ENCODE results near the gene FSTL1. TPM values are rescaled to one million over a fixed set of nuclear protein-coding genes. Genes with fewer than 3 reads are reported as not detected.
A peak's percentile ranks its signal among the peaks of the same experiment; 100 is the strongest.

The FSTL1 gene
- total RNA-seq, 2 donors from 2014 or later, result 0.39 to 3.0 TPM

- Mint-ChIP-seq H3K9me3 (no peaks in the 10 kb centered on the region), H3K36me3 (no peaks in the 10 kb centered on the region), H3K27ac (no peak overlapping the region)
- ATAC-seq, result no peak
- DNase-seq (ENCODE audit: low spot score in 2 of 2), result no peak
Measured at GRCh38 chr3:120433662-120434331, 17.0 kb downstream of the FSTL1 start.

- no peaks in the 10 kb centered on the region for H3K9me3 Mint-ChIP-seq
- no peak for ATAC-seq
- no peaks in the 10 kb centered on the region for H3K36me3 Mint-ChIP-seq
- H3K27ac Mint-ChIP-seq, result no peak overlapping the region
- no peak for DNase-seq (ENCODE audit: low spot score in 2 of 2)
Measured at GRCh38 chr3:120432150-120432860, 18.5 kb downstream of the FSTL1 start.

DNA sequence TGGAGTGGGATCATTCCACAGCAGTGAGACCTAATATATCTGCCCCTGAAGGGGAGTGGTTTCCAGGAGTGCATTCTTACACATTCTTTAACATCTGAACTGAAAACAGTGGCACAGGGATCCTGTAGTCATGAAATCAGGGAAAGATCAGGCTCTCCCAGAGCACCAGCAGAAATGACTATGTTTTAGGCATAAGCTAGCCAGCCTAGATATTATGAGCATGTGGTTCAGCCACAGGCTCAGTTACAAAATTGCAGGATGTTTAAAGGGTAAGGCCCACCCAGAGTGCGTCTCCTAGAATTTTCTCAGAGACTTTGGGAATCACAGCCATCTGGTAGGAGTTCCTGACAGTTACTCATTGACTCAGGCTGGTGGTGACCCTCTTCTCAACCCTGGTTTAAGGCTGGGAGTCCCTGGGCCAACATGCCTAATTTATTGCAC is 20.9 kb downstream of the FSTL1 start:
- no peak for DNase-seq (ENCODE audit: low spot score in 2 of 2)
- Mint-ChIP-seq H3K27ac (no peak overlapping the region), H3K36me3 (no peaks in the 10 kb centered on the region), H3K9me3 (no peaks in the 10 kb centered on the region)
- no peak for ATAC-seq

DNA sequence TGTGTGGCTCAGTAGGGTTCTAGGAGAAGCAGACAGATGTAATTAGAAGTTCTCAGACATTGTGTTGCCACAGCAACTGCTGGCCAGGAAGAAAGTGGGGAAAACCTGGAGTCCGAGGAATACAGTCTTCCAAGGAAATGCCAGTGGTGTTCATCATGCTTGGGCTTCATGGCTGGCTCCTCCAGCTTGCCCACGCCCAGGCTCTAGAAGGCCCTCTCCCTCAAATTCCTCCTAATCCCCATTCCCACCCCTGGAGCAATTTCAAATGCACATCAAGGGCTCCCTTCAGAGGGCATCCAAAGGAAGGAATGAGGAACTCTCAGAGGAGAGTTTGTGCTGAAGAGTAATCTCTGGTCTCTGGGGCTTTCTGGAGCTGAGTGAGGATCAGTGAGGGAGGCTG is 21.9 kb downstream of the FSTL1 start:
- DNase-seq (ENCODE audit: low spot score in 2 of 2), result no peak
- no peak for ATAC-seq
- no peak overlapping the region for H3K27ac Mint-ChIP-seq
- H3K9me3 Mint-ChIP-seq, result no peaks in the 10 kb centered on the region
- no peaks in the 10 kb centered on the region for H3K36me3 Mint-ChIP-seq

- Mint-ChIP-seq H3K9me3 (no peaks in the 10 kb centered on the region), H3K27ac (no peak overlapping the region), H3K36me3 (no peaks in the 10 kb centered on the region)
- DNase-seq (ENCODE audit: low spot score in 2 of 2), result no peak
- ATAC-seq, result no peak
Measured at GRCh38 chr3:120427201-120427600, 23.6 kb downstream of the FSTL1 start.

DNA sequence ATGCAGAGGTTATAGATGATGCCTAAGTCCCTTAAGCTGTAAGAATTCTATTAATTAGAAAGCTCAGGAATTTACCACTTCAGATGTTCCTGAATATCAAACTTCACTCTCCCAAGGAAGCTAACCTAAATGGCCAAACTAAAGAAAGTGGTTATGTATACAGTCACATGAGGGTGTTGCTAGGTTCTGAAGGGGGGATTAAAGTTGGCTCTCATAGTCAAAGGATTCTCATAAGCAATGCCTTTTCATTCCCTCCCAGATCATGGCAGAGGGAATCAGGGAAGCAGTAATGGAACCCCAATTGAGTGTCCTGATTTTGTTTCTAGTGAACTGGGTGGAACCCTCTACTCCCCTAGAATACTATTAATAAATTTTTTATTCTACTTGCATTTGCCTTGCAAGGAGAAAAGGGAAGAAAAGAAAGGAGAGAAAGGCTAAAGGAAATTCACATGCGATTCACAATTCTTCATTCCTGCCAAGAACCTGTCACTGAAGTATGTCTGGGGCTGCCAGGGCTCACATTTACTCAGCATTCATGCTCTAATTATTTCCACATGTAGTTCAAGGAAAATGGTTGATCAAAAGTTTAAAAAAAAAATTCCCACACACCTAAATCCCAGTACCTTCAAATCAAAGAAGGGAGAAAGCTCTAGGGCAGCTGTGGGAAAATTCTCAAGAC is 25.1 kb downstream of the FSTL1 start:
- Mint-ChIP-seq H3K36me3 (no peaks in the 10 kb centered on the region), H3K9me3 (no peaks in the 10 kb centered on the region)
- ATAC-seq, result no peak

GRCh38 chr3:120424976-120425570 is 25.7 kb downstream of the FSTL1 start:
- Mint-ChIP-seq H3K27ac (peak overlapping the region in 1 of 2 donors; percentile 45), H3K36me3 (no peaks in the 10 kb centered on the region), H3K9me3 (no peaks in the 10 kb centered on the region)
- DNase-seq (ENCODE audit: low spot score in 2 of 2), result no peak
- ATAC-seq, result no peak

More for the DNA sequence above, 25.1 kb downstream of the FSTL1 start:
- no peak overlapping the region for H3K27ac Mint-ChIP-seq
- DNase-seq (ENCODE audit: low spot score in 2 of 2), result no peak

GRCh38 chr3:120424506-120424905 is 26.3 kb downstream of the FSTL1 start:
- H3K9me3 Mint-ChIP-seq, result no peaks in the 10 kb centered on the region
- no peaks in the 10 kb centered on the region for H3K36me3 Mint-ChIP-seq
- ATAC-seq, result no peak
- DNase-seq (ENCODE audit: low spot score in 2 of 2), result no peak
- peak overlapping the region in 1 of 2 donors; percentile 45 for H3K27ac Mint-ChIP-seq

DNA sequence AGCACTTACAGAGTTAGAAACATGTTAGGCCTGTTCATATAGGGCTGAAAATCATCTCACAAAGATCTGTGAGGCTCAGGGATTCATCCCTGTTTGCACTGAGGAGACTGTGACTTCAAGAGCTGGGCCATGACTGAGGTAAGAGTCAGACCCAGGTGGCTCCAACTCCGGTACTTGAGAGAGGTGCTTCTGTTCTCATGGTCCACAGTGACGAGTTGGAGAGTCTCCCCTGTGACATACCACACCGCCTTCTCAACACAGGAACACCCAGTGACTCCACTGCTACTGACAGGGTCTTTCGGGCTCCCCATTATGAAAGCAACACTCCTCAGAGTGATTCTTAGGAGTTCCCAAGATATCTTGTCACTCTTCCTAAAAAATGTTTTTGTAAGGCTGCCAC is 27.4 kb downstream of the FSTL1 start:
- DNase-seq (ENCODE audit: low spot score in 2 of 2) (no peak), ATAC-seq (no peak)
- Mint-ChIP-seq H3K27ac (no peak overlapping the region), H3K9me3 (no peaks in the 10 kb centered on the region), H3K36me3 (no peaks in the 10 kb centered on the region)

GRCh38 chr3:120421926-120422325 is 28.9 kb downstream of the FSTL1 start:
- no peaks in the 10 kb centered on the region for H3K36me3 Mint-ChIP-seq
- H3K9me3 Mint-ChIP-seq, result no peaks in the 10 kb centered on the region
- ATAC-seq (no peak), DNase-seq (ENCODE audit: low spot score in 2 of 2) (no peak)
- no peak overlapping the region for H3K27ac Mint-ChIP-seq

DNA sequence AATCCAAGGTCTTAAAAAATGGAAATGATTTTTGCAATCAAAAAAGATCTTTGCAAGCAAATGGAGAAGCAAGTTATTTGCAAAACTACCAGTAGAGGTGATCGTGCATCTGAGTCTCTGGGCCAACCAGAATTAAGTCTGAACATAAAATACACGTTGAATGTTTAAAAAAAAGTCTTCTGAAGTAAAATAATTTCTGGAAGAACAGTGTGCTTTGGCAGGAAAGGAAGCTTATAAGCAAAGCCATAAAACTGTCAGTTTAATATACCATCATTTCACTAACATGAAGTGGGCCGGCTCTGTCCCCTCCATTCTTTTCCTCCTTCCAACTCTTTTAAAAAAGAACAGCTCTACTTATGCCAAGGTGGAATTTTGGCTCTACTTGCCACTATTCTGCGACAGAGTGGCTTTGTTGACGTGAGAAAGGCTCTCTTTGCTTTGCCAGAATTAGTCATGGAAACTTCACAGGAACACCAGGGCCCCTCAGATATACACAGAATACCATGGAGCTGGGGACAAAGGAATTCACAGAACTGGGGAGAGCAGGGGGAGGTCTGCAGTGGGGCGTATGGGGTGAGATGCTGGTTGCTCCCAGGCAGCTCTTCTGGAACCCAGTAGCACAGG is 29.8 kb downstream of the FSTL1 start:
- DNase-seq (ENCODE audit: low spot score in 2 of 2) (no peak), ATAC-seq (no peak)
- Mint-ChIP-seq H3K36me3 (no peaks in the 10 kb centered on the region), H3K27ac (no peak overlapping the region), H3K9me3 (no peaks in the 10 kb centered on the region)

- ATAC-seq (no peak), DNase-seq (ENCODE audit: low spot score in 2 of 2) (no peak)
- H3K36me3 Mint-ChIP-seq, result no peaks in the 10 kb centered on the region
- no peaks in the 10 kb centered on the region for H3K9me3 Mint-ChIP-seq
- H3K27ac Mint-ChIP-seq, result no peak overlapping the region
Measured at GRCh38 chr3:120420360-120420759, 30.4 kb downstream of the FSTL1 start.

DNA sequence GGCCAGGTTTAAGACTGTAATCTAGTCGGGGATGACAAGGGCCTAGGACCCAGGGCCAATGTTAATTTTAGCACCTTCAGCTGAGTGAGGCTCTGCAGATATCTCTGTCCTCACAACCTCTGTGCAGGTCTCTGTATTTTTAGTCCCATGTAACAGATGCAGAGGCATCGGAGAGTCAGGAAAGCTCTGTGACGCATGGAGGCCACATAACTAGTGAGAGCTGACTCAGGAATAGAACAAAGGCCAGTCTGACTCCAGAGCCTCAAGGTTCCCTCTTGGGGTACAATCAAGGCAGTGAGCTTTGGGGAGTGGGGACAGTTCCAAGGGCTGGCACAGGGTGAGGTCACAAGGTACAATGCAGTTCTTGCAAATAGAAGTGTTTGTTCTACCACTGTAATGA is 31.0 kb downstream of the FSTL1 start:
- ATAC-seq, result no peak
- DNase-seq (ENCODE audit: low spot score in 2 of 2), result no peak

DNA sequence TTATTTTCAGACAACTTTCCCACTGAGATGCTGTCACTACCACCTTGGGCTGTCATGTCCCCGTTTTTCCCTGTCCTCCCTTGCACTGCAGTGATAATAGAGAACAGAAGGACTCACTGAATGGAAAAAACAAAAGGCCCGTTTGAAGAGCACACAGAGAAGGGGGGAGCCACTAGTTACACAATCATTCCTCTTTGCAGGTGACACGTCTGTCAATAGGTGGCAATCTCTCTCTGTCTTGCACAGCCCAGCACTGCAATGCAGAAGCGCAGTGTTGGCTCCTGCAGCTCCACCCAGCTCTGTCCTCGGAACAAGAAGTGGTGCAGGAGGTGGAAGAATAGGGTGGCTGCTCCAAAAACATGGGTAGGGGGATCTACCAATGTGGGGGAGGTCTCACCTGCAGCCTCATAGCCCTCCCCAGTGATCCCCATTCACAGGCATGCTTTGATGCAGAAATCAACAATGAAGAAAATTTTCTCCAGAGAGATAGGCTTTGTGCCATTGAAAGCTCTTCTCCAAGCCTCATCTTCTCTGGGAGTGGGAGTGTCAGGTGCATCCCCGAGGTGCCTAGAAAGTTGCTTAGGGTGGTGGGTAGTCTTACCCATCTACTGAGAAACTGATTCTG is 31.8 kb downstream of the FSTL1 start:
- peak; percentile 40 to 64 for ATAC-seq
- peak in 1 of 2 donors; percentile 5 for DNase-seq (ENCODE audit: low spot score in 2 of 2)
- no peak overlapping the region for H3K27ac Mint-ChIP-seq

More for the DNA sequence above, 31.0 kb downstream of the FSTL1 start:
- Mint-ChIP-seq H3K36me3 (no peaks in the 10 kb centered on the region), H3K9me3 (no peaks in the 10 kb centered on the region), H3K27ac (no peak overlapping the region)

GRCh38 chr3:120418446-120418845 is 32.3 kb downstream of the FSTL1 start:
- Mint-ChIP-seq H3K27ac (no peak overlapping the region), H3K36me3 (no peaks in the 10 kb centered on the region), H3K9me3 (no peaks in the 10 kb centered on the region)
- DNase-seq (ENCODE audit: low spot score in 2 of 2) (no peak), ATAC-seq (no peak)

More for the DNA sequence above, 31.8 kb downstream of the FSTL1 start:
- Mint-ChIP-seq H3K36me3 (no peaks in the 10 kb centered on the region), H3K9me3 (no peaks in the 10 kb centered on the region)

- H3K36me3 Mint-ChIP-seq, result no peaks in the 10 kb centered on the region
- H3K9me3 Mint-ChIP-seq, result no peaks in the 10 kb centered on the region
- DNase-seq (ENCODE audit: low spot score in 2 of 2) (peak; percentile 82 to 85), ATAC-seq (peak; percentile 98 to 99)
- H3K27ac Mint-ChIP-seq, result peak overlapping the region; percentile 76 to 81
Measured at GRCh38 chr3:120417272-120417911, 33.4 kb downstream of the FSTL1 start.

Data from activated naive CD4-positive, alpha-beta T cell treated with anti-CD3 and anti-CD28 coated beads, Interleukin-2, amount 50 U/mL, for 72 hours (primary cell).